ENCODE measurements around the gene MUC20.
"Not testable (repeated sequence)": the region's sequence is repeated elsewhere in the genome, so short reads cannot be mapped to it uniquely, and the experiment has no call there.

MUC20 gene, protein sequence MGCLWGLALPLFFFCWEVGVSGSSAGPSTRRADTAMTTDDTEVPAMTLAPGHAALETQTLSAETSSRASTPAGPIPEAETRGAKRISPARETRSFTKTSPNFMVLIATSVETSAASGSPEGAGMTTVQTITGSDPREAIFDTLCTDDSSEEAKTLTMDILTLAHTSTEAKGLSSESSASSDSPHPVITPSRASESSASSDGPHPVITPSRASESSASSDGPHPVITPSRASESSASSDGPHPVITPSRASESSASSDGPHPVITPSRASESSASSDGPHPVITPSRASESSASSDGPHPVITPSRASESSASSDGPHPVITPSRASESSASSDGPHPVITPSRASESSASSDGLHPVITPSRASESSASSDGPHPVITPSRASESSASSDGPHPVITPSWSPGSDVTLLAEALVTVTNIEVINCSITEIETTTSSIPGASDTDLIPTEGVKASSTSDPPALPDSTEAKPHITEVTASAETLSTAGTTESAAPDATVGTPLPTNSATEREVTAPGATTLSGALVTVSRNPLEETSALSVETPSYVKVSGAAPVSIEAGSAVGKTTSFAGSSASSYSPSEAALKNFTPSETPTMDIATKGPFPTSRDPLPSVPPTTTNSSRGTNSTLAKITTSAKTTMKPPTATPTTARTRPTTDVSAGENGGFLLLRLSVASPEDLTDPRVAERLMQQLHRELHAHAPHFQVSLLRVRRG

DNA sequence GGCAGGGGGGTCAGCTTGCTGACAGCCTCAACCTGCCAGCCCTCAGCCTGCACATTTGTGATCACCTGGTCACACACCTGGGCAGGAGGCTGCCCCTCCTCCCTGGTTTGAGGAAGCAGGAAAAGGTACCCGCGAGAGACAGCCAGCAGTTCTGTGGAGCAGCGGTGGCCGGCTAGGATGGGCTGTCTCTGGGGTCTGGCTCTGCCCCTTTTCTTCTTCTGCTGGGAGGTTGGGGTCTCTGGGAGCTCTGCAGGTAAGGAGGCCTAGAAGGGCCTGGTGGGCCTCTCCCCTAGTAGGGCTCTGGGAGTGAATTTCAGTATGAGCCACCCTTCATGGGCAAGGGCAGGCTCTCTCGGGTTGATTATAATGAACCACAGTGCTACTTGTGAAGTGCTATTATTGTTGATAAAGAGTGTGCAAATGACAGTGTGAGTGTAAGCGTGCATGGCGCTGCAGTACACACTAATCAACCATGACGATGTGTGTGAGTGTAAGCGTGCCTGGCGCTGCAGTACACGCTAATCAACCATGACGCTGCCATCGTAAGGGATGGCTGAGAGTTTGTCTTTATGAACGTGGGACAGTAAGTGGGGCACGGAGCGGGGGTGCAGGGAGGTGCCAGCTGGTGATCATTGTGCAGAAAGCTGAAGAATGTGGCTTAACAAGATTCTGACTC lies at the start of gene MUC20:
Gene MUC20 (plus strand): TSS at position 148 of the 676 bp plus-strand sequence. CDS start 30 bp downstream, at position 178.
- not testable (repeated sequence) for DNase-seq (ENCODE audit: low read depth)

DNA sequence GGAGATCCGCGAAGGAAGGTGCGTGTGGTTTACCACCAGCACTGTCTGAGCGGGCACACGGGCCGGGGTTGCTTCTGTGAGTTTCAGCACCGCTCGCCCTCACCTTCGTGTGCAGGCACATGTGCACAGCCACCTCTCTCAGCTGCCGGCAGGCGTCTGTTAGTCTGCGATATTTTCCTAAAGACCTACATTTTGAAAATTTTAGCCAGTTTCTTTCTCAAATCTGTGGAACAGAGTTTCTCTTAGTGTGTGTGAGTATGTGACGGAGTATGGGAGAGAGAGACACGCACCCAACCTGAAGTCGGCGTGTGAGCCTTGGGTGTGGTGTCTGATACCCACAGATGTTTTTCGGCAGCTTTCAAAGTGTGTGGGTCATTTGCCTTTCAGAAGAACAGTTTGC lies 49.5 kb upstream of the MUC20 start:
- DNase-seq (ENCODE audit: low read depth) = not testable (repeated sequence)

DNA sequence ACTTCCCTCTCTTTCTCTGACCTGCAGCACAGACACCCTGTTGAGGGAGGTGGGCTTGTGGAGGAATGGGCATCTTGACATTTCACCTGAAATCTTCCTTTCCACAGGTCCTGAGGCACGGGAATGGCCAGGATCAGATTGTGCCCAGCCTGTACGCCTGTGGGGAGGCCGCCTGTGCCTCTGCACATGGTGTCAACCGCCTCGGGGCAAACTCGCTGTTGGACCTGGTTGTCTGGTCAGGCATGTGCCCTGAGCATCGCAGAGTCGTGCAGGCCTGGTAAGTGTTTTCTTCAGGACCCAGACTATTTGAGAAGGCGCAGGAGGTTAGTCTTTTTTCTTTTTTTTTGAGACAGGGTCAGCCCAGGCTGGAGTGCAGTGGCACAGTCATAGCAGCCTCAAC lies 47.1 kb upstream of the MUC20 start:
- not testable (repeated sequence) for DNase-seq (ENCODE audit: low read depth)

DNA sequence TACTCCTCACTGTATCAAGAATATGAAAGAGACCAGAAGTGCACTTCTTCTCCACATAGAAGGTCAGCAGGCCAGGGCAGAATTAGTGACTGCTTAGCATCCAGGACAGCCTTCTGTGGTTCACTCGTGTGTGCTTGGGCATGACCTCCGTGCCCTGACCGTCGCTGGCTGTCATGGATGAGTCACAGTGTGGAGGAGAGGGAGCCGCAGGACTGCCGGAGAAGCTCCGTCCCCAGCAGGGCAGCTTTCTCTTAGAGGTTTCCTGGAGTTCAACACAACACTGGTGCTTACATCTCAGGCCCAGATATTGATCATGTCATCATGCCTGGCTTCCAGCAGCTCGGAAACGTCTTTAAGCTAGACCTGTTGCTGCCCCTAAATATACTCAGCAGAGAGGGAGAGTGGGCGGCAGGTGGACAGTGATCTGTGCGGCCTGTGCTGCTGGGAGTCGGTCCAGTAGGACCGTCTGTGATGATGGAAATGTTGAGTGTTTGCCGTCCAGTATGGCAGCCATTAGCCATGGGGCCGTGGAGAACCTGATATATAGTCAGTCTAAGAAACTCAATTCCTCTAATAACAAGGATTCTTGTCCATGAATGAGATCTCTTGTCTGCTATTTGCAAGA lies 42.3 kb upstream of the MUC20 start:
- not testable (repeated sequence) for DNase-seq (ENCODE audit: low read depth)

DNA sequence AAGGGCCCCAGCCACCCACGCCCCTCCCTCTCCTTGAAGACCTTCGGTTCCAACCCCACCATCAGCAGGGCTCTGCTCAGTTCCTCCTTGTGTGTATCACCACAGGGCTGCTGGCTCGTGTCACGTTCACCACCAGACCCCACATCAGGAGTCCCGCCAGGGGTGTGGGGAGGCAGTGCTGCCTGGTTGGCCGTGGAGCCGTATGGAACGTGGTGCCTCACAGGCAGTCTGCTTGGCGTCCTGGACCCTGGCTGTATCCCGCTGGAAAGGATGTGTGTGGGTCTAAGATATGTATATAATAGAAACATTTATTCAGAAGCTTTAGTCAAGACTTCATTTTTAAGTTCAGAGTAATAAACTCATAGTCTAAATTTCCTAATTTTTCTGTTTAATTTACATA lies 40.1 kb upstream of the MUC20 start:
- not testable (repeated sequence) for DNase-seq (ENCODE audit: low read depth)

DNA sequence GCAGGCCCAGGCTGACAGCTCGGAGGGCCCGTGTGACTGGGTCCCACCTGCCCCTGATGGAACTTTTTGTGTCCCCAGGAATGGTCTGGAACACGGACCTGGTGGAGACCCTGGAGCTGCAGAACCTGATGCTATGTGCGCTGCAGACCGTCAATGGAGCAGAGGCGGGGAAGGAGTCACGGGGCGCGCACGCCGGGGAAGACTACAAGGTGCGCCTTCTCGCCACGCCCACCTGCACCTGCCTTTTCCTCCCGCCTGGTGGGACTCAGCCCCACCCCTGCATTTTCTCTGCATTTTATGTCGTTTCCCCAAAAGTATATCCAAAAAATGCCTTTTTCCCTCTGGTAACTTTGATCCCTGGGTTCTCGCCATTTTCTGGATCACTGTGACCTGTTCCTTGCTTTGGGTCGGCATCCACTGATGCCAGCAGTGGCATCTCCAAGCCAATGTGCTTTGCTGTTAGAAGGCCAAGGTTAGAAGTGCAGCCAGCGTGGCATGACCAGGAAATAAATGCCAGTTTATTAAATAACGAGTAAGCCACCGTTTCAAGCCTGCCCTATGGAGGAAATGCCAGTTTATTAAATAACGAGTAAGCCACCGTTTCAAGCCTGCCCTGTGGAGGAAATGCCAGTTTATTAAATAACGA lies 39.2 kb upstream of the MUC20 start:
- DNase-seq (ENCODE audit: low read depth) = not testable (repeated sequence)

DNA sequence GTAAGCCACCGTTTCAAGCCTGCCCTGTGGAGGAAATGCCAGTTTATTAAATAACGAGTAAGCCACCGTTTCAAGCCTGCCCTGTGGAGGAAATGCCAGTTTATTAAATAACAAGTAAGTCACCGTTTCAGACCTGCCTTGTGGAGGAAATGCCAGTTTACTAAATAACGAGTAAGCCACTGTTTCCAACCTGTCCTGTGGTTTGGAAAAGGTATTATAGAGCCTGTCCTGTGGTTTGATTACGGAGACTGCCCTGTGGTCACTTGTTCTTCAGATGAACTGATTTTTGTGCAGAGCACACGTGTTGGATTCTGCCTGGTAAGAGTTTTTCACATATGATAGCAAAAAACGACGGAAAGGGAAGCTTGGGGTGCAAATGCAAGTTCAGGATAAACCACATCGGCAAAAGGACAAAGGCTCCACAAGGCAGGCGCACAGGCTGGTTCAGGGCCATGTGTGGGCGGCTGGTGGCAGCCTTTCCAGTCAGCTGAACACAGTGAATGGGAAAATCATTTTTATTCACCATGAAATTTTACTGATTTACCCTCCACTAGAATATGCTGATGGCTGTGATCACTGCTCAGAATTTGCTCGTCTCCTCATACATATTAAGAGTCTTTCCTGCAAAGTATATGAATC lies 38.6 kb upstream of the MUC20 start:
- DNase-seq (ENCODE audit: low read depth) = not testable (repeated sequence)

DNA sequence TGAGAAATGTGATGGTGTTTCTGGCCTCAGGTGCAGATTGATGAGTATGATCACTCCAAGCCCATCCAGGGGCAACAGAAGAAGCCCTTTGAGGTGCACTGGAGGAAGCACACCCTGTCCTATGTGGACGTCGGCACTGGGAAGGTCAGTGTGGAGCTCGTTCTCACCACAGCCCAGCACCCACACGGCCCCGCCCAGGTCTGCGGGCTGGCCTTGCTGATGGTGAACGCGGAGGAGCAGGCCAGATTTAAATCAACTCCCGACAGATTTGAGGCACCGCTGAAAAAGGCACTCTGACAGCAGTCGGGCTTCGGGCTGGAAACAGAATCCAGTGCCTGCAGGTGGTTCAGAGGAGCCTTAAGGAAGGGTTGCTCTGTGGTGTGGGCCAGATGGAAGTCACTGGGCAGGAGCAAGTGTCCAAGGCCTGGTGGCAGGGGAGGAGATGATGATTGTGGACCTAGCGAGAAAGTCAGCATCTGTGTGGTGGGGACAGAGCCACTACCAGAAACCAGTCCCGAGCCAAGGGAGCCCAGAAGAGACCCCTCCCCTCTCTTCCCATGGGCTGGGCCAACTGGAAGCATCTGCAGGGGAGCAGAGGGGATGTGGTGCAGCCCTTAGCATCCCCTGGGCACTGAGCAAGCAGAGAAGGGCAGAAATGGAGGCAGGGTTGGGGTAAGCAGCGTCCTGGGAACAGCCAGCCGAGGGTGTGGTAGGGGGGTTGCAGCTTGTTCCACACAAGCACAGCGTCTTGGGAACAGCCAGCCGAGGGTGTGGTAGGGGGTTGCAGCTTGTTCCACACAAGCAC lies 36.9 kb upstream of the MUC20 start:
- not testable (repeated sequence) for DNase-seq (ENCODE audit: low read depth)

DNA sequence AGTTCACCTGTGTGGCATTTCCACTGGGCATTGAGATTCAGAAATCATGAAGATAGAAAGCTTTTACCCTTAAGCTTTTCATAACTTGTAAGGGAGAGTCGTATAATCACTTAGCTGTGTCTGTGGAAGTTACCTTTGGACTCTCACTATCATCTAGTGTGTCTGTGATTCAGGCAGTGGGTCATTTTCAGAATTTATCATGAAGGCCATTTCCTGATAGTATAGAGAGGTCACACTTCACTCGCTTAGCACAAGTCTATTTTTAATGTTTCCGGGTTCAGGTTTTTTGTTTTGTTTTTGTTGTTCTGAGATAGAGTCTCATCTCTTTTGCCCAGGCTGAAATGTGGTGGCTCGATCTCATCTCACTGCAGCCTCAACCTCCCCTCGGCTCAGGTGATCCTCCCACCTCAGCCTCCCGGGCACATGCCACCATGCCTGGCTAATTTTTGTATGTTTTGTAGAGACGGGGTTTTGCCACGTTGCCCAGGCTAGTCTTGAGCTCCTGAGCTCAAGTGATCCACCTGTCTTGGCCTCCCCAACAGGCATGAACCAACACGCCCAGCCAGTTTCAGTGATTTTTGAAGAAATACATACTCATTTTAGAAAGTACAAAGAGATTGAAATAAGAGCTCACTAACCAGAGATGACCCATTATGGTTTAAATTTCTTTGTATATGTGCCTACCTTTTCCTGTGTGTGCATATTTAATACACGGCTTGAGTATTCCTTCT lies 36.1 kb upstream of the MUC20 start:
- DNase-seq (ENCODE audit: low read depth) = not testable (repeated sequence)

DNA sequence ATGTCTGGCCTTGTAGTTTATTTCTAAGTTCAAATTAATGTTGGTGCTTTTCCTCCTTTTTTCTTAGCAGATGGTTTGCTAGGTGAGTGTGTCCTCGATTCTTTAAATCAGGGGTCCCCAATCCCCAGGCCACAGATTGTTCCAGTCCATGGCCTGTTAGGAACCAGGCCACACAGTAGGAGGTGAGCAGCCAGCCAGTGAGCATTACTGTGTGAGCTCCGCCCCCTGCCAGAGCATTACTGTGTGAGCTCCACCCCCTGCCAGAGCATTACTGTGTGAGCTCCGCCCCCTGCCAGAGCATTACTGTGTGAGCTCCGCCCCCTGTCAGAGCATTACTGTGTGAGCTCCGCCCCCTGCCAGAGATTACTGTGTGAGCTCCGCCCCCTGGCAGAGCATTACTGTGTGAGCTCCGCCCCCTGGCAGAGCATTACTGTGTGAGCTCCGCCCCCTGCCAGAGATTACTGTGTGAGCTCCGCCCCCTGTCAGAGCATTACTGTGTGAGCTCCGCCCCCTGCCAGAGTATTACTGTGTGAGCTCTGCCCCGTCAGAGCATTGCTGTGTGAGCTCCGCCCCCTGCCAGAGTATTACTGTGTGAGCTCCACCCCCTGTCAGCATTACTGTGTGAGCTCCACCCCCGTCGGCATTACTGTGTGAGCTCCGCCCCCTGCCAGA lies 34.1 kb upstream of the MUC20 start:
- not testable (repeated sequence) for DNase-seq (ENCODE audit: low read depth)

DNA sequence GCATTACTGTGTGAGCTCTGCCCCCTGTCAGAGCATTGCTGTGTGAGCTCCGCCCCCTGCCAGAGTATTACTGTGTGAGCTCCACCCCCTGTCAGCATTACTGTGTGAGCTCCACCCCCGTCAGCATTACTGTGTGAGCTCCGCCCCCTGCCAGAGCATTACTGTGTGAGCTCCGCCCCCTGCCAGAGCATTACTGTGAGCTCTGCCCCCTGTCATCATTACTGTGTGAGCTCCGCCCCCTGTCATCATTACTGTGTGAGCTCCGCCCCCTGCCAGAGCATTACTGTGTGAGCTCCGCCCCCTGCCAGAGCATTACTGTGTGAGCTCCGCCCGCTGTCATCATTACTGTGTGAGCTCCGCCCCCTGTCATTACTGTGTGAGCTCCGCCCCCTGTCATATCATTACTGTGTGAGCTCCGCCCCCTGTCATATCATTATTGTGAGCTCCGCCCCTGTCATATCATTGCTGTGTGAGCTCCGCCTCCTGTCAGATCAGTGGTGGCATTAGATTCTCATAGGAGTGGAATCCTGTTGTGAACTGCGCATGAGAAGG lies 33.5 kb upstream of the MUC20 start:
- DNase-seq (ENCODE audit: low read depth) = not testable (repeated sequence)

DNA sequence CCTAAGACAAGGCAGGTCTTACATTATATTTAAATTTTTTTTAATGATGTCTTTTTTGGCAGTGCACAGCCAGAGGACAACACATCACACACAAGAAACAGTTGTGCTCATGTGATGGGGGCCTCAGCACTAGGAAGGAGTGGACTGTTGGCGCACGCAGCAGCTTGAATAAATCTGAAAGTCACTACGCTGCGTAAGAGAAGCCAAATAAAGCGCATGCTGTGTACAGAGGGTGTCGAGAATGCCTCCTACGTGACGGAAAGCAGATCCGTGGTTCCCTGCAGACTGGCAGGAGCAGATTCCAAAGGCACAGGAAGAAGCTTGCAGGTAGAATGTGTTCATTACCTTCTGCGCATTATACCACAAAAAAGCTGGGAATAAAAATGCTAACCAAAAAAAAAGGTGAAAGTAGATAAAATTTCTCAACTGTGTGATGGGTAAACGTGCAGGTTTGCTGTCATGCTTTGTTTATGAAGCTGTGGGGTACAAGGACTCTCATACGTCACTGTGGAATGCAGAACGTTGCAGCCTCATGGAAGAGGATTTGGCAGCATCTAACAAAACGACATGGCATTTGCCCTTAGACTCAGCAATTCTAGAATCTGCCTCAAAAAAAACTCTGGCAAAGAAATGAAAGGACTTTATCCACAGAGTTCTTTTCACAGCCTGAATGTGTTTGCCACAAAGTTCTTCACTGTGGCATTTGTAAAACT lies 32.2 kb upstream of the MUC20 start:
- DNase-seq (ENCODE audit: low read depth) = not testable (repeated sequence)

DNA sequence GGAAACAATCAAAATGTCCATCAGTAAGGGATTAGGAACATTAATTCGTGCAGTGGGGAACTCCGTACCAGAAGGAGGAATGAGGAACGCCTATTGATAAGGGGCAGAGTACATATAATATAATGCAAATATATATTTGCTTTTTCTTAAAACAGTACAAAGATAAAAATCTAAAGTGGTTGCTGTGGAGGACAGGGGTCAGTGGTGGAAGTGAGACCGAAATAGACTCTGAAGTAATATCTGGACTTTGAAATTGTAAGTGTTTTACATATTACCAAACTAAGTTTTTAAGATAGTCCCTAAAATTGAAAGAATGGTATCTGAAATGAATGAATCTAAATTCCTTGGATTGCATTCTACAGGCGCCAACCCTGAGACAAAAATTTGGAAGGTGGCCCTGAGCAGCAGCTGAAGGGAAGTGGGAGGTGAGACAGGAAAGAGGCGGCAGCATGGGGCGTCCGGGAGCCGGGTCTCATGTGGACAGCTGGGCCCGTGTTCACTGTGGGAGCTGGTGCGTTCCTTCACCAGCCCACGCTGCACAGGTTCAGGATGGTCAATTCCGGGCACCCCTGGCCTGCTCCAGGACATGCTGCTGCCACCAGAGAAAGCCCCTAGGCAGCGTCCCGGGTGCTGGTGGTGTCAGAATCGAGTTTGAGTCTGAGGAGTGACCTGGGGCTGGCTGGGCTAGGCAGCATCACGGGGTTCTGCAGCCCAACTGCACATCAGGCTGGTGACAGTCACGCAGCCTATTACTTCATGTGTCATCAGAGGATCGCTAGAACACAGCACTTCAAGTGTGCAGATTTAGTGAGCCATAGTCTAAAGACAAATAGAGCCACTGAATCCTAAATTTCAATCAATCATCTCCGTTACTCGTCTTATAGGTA lies 31.4 kb upstream of the MUC20 start:
- DNase-seq (ENCODE audit: low read depth) = not testable (repeated sequence)

DNA sequence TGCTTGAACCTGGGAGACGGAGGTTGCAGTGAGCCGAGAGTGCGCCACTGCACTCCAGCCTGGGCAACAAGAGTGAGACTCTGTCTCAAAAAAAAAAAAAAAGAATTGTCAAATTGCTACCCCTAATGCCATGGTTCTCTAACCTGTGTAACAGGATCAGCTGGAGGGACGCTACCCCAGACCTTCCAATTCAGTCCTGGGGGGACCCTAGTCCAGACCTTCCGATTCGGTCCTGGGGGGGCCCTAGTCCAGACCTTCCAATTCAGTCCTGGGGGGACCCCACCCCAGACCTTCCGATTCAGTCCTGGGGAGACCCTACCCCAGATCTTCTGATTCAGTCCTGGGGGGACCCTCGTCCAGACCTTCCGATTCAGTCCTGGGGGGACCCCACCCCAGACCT lies 29.8 kb upstream of the MUC20 start:
- no peak for DNase-seq (ENCODE audit: low read depth)

DNA sequence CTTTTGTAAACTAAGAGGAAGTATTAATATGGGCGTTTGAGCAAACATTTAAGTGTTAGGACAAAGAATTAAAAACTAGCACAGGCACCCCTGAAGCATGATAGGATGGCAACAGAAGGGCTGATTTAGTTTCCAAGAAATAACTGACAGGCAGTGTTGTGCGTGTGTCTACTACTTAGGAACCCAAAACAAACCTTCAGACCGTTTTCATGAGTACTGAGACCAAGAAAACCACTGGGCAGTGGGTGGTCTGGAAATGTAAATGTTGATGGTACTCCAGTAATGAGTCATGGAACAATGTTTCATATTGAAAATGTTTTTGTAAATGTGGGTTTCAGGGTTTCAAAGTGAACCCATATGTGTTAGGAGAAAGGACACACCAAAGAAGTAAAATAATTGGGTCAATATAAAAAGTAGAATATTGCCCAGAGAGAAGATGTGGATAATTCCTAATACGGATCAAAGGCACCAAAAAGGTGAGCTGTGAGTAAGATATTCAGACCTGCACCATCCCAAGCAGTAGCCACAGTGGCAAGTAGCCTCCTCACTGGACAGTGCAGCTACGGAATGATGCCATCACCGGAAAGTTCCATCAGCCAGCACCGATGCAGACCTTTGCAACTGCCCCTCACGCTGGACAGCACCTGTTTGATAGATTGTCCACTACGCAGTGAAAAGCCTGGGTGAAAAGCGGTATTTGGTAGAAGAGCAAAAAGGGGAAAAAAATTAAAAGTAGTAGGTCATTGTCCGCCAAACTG lies 29.0 kb upstream of the MUC20 start:
- not testable (repeated sequence) for DNase-seq (ENCODE audit: low read depth)

DNA sequence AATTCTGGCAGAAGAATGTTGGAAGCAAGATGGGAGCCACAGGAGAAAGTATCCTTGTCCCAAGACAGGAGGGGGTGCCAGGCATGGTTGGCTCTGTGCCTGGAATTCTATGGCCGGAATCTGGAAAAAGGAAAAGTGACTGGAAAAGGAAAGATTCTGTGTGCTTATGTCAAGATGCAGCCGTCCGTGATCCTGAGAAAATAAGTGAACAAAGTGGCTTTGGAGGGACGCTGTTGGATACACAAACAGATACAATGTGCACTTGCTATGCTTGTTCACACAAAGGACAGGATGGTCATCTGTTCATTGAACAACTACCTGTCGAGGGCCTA lies 28.5 kb upstream of the MUC20 start:
- no peak for DNase-seq (ENCODE audit: low read depth)

Measured in fibroblast of the conjunctiva (primary cell).